Left ventricle myocardium inferior (tissue), 1 donor: ENCODE measurements around the gene STK36. TPM values are rescaled to one million over a fixed set of nuclear protein-coding genes. Genes with fewer than 3 reads are reported as not detected.
A peak's percentile ranks its signal among the peaks of the same experiment; 100 is the strongest.

Experiments used
- DNase-seq: peaks from one replicate; pipeline ENCODE4 v3.0.0-alpha.2; 2020
- H3K27ac ChIP-seq: fragments of 200-600 bp; replicated peaks from 2 replicates; pipeline ENCODE4 v1.8.0; 2021
- H3K27me3 ChIP-seq: fragments of 200-600 bp; 2 replicates; pipeline ENCODE4 v1.8.0; 2021; ENCODE audit warnings: low read depth
- H3K36me3 ChIP-seq: fragments of 200-600 bp; 2 replicates; pipeline ENCODE4 v1.8.0; 2021
- H3K4me1 ChIP-seq: fragments of 200-600 bp; 2 replicates; pipeline ENCODE4 v1.8.0; 2021
- H3K4me3 ChIP-seq: fragments of 200-600 bp; 2 replicates; pipeline ENCODE4 v1.8.0; 2021; ENCODE audit warnings: mild to moderate bottlenecking, moderate library complexity
- H3K9me3 ChIP-seq: fragments of 200-600 bp; replicated peaks from 2 replicates; pipeline ENCODE4 v1.8.0; 2021
- intact Hi-C: fragments of 100-400 bp; cut with micrococcal nuclease; formaldehyde crosslinking; loops from one replicate; pipeline ENCODE4 v1.11.0; 2022
- total RNA-seq: library from RNA; stranded (reverse); fragmentation: NEBNext Ultra II Directional; extraction: Animal tissue kit (Norgen Biotek cat#: 25700); gene quantifications from one replicate; pipeline ENCODE4 v1.2.1, GENCODE V29; 2021
- TF ChIP-seq, protein P1 (sequence below): fragments of 200-600 bp; IDR thresholded peaks from 2 replicates; pipeline ENCODE4 v1.8.0; 2021; ENCODE audit warnings: antibody characterized with exemption, mild to moderate bottlenecking, borderline replicate concordance
- donor health status: DM: no; HTN: yes; CAD: no; lungs with severe emphysema.

The STK36 gene
- total RNA-seq, 1 donor from 2014 or later = 7.4 TPM

DNA sequence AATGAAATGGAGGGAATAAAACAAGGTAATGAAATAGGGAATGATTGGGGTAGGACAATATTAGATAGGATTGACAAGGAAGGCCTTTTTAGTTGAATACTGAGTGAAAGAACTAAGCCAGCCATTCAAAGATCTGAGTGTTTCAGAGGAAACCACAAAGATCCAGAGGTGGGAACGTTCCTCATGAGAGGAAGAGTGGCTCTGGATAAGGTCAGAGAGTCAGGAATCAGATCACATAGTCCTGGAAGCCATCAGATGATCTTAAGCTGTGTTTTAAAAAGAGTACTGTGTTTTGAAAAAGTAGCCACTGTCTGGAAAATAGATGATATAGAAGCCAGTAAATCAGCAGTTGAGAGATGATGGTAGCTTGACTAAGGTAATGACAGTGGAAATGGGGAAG, 50.5 kb downstream of the STK36 start:
- peaks cover 28% of the 10 kb centered on the region for H3K9me3 ChIP-seq
- no peaks in the 10 kb centered on the region for H3K4me1 ChIP-seq
- H3K27me3 ChIP-seq = no peaks in the 10 kb centered on the region
- no peak for DNase-seq
- H3K4me3 ChIP-seq = no peak overlapping the region
- intact Hi-C loops = no loop called here
- TF ChIP-seq, protein P1, sequence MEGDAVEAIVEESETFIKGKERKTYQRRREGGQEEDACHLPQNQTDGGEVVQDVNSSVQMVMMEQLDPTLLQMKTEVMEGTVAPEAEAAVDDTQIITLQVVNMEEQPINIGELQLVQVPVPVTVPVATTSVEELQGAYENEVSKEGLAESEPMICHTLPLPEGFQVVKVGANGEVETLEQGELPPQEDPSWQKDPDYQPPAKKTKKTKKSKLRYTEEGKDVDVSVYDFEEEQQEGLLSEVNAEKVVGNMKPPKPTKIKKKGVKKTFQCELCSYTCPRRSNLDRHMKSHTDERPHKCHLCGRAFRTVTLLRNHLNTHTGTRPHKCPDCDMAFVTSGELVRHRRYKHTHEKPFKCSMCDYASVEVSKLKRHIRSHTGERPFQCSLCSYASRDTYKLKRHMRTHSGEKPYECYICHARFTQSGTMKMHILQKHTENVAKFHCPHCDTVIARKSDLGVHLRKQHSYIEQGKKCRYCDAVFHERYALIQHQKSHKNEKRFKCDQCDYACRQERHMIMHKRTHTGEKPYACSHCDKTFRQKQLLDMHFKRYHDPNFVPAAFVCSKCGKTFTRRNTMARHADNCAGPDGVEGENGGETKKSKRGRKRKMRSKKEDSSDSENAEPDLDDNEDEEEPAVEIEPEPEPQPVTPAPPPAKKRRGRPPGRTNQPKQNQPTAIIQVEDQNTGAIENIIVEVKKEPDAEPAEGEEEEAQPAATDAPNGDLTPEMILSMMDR = no peak
- H3K27ac ChIP-seq = peak overlapping the region; percentile 31
- peaks cover 17% of the 10 kb centered on the region for H3K36me3 ChIP-seq

DNA sequence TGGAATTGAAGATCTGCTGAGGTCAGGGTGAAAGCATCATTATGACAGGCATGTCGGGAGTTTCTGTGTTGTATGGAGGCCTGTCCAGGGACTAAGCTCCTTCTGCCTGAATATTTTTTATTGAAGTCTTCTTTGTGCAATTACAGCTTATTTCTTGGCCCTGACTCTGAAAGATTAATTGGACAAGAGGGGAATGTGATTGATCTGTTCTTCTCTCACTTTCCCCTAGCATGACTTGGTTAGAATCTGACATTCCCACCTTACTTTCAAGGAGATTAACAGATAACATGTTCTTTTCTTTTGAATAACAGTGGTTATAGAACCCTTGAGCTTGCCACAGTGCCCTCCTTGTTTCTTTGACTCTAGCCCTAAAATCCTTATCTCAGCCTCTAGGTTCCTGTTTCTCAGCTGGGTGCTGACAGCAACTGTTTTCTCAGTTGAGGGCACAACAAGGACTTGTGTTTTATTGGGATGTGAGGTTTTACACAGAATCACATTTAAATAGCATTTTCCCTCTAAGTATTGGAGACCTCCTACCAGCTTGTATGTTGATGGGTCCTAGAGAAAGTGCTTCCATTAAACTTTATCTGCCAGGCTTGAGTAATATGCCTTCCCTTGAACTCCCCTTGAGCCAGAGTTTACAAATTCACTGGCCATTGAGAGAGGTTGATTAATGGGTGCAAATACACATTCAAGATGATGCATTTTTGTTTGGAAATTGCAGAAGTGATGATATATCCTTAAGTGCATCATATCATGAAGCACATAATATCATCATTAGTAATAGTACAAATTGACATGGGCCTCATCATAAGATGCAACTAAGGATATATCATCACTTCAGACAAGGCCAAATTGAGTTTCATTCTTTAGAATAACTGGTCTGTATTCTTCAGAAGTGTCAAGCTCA, 51.2 kb downstream of the STK36 start:
- Histone ChIP-seq H3K9me3 (peaks cover 33% of the 10 kb centered on the region), H3K27ac (peak overlapping the region; percentile 31), H3K4me1 (no peaks in the 10 kb centered on the region), H3K27me3 (no peaks in the 10 kb centered on the region), H3K4me3 (no peak overlapping the region), H3K36me3 (peaks cover 21% of the 10 kb centered on the region)
- no peak for DNase-seq
- TF ChIP-seq, protein P1 = no peak
- intact Hi-C loops = no loop called here

DNA sequence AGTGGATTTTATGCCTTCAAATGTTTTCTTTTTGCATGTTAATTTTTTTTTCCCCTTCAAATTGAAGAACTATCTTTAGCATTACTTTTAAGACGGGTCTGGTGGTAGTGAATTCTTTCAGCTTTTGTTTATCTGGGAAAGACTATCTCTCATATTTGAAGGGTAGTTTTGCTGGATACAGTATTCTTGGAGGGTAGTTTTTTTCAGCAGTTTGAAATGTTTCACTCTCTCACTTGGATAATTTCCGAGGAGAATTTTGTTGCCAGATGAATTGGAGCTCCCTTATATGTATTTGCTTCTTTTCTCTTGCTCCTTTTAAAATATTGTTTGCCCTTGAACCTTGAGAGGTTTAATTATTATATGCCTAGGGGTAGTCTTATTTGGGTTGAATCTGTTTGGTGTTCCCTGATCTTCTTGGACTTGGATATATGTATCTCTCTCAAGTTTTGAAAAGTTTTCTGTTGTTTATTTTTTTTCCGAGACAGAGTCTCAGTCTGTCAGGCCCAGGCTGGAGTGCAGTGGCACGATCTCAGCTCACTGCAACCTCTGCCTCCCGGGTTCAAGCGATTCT, 54.2 kb downstream of the STK36 start:
- Histone ChIP-seq H3K27ac (no peak overlapping the region), H3K4me3 (no peak overlapping the region), H3K9me3 (peaks cover 33% of the 10 kb centered on the region), H3K4me1 (peaks cover 3% of the 10 kb centered on the region), H3K36me3 (peaks cover 18% of the 10 kb centered on the region), H3K27me3 (no peaks in the 10 kb centered on the region)
- intact Hi-C loops = no loop called here
- no peak for DNase-seq
- TF ChIP-seq, protein P1 = no peak

DNA sequence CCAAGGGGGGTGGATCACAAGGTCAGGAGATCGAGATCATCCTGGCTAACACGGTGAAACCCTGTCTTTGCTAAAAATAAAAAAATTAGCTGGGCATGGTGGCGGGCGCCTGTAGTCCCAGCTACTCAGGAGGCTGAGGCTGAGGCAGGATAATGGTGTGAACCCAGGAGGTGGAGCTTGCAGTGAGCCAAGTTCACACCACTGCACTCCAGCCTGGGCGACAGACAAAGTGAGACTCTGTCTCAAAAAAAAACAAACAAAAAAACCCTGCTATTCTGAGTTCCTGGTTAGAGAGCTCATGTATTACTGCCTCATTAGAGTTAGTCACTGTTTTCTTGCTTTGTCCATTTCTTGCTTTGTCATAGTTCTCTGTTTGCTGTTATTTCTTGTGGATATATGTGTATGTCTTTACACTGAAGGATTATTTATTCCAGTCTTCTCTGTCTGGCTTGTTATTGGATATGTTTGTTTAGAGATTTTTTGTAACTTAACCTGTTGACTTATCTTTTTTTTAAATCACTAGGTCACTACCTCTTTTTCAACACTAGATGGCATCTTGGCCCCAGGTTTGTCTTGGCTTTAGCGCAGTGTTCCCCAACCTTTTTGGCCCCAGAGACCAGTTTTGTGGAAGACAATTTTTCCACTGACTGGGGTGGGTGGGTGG, 55.7 kb downstream of the STK36 start:
- peaks cover 16% of the 10 kb centered on the region for H3K4me1 ChIP-seq
- peaks cover 33% of the 10 kb centered on the region for H3K9me3 ChIP-seq
- no peak overlapping the region for H3K27ac ChIP-seq
- peaks cover 18% of the 10 kb centered on the region for H3K36me3 ChIP-seq
- H3K27me3 ChIP-seq = no peaks in the 10 kb centered on the region
- TF ChIP-seq, protein P1 = peak; percentile 40
- no peak overlapping the region for H3K4me3 ChIP-seq
- no peak for DNase-seq
- intact Hi-C loops = no loop called here

DNA sequence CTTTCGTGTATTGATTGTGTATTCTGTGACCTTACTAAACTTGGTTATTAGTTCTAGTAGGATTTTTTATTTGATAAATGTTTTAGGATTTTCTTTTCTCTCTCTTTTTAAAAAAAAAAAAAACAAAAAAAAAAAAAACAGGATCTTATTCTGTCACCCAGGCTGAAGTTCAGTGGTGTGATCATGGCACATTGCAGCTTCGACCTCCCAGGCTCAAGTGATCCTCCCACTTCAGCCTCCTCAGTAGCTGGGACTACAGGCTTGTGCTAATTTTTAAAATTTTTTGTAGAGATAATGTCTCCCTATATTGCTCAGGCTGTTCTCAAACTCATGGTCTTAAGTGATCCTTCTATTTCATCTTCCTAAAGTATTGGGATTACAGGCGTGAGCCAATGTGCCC, 57.8 kb downstream of the STK36 start:
- Histone ChIP-seq H3K4me1 (peaks cover 29% of the 10 kb centered on the region), H3K4me3 (no peak overlapping the region), H3K9me3 (peaks cover 32% of the 10 kb centered on the region), H3K36me3 (peaks cover 18% of the 10 kb centered on the region), H3K27ac (no peak overlapping the region), H3K27me3 (no peaks in the 10 kb centered on the region)
- intact Hi-C loops = loop anchor here (10.0 kb wide), 1 partner anchor 105 kb away; the partner anchor contains the start of gene PRKAG3
- TF ChIP-seq, protein P1 = no peak
- DNase-seq = no peak
